NCI-H1417 (cell line): ENCODE measurements around the gene PDSS1.

Experiments used
- DNase-seq, 3 experiments: peaks; one replicate each; lab custom pipeline; 2025; lab: John Stamatoyannopoulos, UW

Gene PDSS1

DNA sequence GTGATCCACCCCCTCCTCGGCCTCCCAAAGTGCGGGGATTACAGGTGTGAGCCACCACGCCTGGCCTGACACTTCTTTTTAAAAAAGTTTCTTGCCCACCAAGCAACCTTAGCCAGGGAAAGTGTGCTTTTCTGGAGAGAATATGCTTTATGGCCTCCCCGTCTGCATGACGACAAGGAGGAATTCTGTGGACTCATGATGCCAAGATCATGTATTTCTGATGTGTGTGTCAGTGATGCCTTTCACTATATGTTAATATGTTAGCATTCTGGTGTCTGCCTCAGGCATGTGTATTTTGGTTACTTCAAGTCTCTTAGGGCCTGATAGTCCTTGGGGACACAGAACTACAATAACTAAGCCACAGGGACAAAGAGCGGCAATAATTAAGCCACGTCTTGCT lies 2.1 kb downstream of the PDSS1 start:
- no peak for DNase-seq

DNA sequence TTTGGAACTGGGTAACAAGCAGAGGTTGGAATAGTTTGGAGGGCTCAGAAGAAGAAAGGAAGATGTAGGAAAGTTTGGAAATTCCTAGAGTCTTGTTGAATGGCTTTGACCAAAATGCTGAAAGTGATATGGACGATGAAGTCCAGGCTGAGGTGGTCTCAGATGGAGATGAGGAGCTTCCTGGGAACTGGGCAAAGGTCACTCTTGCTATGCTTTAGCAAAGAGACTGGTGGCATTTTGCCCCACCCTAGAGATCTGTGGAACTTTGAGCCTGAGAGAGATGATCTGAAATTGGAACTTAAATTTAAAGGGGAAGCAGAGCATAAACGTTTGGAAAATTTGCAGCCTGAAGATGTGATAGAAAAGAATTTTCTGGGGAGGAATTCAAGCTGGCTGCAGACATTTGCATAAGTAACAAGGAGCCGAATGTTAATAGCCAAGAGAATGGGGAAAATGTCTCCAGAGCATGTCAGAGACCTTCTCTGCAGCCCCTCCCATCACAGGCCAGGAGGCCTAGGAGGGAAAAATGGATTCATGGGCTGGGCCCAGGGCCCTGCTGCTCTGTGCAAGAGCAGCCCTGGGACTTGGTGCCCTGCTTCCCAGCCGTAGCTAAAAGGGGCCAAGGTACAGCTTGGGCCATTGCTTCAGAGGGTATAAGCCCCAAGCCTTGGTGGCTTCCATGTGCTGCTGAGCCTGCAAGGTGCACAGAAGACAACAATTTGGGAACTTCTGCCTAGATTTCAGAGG lies 3.6 kb downstream of the PDSS1 start:
- no peak for DNase-seq

DNA sequence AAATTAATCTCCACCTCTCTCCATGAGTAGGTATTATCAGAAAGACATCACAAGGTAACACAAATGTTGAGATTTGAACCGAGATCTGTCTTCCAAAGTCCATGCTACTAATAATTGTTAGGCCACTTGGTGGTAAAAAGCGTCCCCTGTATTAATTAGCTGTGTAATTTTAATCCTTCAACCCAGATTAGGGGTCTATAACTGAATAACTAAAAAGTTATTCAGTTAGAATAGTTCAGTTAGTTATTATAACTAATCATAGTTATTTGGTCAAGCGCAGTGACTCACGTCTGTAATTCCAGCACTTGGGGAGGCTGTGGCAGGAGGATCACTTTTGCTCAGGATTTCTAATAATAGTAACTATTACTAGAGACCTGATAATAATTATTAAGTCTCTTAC lies 5.6 kb downstream of the PDSS1 start:
- no peak for DNase-seq

DNA sequence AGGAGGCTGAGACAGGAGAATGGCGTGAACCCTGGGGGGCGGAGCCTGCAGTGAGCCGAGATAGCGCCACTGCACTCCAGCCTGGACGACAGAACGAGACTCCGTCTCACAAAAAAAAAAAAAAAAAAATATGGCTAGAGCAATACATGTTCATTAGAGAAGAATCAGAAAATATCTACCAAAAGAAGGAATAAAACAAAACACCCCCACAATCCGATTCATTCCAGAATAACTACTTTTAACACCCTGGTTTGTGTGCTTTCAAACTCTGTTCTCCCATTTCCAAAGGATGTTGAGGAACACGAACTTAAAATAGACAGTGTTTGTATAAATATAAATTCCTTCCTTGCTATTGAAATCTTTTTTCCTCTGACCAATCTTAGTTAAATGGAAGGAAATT lies 6.5 kb downstream of the PDSS1 start:
- no peak for DNase-seq

DNA sequence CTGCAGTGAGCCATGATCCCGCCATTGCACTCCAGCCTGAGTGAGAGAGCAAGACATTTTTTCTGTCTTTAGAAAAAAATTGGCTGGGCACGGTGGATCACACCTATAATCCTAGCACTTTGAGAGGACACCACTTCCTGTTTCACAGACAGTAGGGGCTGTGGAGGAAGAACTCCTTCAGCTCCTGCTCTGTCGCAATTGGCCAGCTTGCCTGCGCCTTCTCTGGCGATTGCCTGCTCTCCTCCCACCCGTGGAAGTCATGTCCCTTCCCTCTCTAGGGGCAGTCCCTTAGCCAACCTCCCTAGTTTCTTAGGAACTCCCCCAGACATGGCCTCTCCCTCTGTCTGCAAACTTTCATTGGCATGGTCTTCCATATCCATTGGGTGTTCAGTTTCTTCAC lies 8.7 kb downstream of the PDSS1 start:
- DNase-seq, result no peak

DNA sequence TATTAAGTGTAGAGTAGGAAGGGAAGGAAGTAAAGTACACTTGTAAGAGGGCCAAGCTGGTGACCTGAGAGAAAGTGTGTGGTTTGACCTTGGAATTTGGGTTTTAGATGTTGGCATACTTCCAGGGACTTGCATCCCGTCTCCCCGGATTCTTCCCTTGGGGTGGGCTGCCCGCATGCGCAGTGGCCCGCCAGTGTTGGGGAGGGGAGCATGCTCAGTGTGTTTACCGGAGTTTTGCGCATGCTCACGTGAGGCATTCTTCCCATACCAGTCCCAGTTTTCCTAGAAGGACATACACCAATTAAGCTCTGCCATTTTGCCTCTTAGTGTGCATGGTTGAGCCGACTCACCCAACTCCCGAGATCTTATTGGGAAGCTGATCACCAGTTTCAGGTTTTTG lies 9.4 kb downstream of the PDSS1 start:
- DNase-seq, result no peak

DNA sequence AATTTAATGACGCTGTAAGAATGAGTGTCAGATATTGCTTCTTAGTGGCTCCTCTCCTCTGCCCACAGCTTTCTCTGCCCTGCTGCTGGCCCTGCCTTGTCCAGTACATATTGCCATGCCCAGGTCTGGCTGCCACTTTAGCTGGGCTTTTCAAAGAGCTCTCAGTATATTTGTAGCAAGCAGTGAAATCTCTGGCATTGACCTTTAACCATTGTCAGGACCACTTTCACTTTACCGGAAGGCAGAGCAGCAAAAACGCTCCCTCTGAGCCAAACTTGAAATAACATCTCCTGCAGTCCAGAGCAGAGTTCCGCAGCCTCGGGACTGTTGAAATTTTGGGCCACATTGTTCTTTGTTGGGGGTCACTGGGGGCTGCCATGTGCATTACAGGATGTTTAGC lies 13.8 kb downstream of the PDSS1 start:
- no peak for DNase-seq

DNA sequence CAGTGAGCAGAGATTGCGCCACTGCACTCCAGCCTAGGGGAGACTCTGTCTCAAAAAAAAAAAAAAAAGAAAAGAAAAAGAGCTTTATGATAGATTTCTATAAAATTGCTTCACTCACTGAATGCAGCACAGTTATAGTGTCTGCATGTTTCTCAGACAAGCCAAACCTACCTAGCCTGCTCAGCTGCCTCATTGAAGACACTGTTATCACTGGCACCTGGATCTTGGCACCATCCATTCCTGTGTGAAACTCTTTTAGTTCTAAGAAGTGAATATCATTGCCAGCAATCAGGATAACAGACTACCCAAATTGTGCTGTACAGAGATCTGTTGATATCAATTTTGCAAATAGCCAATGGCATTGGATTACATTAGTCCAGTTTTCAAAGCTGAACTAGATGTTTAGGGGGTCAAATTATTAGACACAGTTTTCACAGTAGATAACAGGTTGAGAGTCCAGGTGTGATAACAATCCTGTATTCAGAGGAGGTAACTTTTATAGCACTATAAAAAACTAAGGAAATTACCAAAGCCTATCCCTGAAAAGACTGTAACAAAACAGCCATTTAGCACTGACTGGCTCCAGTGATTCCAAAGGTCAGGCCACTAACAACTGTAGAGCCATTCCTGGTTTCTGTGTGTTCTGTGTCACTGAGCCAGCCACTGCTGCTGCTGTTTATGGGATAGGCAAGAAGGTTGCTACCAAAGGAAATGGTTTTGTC lies 17.1 kb downstream of the PDSS1 start:
- DNase-seq, result no peak

DNA sequence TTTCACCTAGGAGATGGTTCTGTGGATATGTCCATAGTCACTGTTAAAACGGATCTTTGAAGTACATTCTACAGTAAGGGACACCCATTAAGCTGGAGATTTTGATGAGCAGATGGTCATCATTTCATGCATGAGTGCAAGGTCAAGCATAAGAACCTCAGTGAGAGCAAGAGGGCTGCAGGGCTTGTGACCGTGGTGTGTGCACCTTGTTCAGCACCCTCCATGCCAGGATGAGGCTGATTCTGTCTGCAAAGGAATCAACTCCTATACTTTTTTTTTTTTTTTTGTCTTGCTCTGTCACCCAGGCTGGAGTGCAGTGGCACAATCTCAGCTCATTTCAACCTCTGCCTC lies 17.6 kb downstream of the PDSS1 start:
- no peak for DNase-seq

DNA sequence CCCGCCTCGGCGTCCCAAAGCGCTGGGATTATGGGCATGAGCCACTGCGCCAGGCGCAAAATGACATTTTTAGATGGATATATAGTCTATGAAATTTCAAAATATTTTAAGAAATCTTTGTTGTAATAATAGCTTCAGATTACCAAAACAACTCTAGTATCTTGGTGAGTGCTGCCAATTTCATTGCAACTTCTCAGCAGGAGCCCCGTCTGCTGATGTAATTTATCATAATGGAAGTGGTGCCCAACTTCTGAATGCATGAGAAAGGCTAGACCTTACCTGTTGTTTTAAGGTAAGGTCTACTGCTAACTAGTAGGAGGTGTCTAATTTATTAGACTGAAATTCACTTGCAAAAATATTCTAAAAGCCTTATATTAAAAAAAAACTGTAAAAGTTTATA lies 20.0 kb downstream of the PDSS1 start:
- no peak for DNase-seq

DNA sequence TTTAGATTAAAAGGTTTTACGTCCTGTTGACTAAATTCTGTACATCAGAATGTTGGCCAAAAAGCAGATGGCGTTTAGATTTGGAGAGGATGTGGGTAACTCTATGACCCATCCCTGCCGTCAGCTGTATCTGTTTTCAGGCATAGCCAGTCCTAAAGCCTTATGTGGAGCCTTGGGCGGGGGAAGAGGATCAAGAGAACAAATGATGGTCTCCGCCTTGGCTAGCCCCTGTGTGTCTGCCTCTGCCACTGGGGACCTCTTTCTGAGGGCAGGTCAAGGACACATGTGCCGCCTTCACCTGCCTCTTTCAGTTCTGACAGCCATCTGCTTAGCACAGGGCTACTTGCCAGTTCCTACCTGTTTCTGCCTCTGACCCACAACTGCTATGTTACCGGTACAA lies 24.1 kb downstream of the PDSS1 start:
- DNase-seq, result no peak

DNA sequence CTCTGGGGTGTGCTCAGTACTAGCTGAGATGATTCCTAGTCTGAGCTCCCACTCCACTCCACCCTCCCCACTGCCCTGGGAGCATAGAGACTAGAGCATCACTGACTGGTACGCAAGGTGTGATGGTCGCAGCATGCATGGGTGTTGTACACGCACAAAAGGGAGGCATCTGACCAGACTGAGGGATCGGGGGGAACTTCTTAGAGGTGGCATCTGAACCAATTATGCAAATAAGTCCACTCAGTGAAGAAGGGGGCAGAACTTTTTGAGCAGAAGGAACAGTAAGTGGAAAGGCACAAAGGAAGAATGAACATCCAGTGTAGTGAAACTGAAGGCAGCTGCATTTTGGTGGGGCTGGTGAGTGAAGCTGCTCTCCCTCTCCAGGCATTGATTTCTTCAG lies 25.5 kb downstream of the PDSS1 start:
- no peak for DNase-seq

DNA sequence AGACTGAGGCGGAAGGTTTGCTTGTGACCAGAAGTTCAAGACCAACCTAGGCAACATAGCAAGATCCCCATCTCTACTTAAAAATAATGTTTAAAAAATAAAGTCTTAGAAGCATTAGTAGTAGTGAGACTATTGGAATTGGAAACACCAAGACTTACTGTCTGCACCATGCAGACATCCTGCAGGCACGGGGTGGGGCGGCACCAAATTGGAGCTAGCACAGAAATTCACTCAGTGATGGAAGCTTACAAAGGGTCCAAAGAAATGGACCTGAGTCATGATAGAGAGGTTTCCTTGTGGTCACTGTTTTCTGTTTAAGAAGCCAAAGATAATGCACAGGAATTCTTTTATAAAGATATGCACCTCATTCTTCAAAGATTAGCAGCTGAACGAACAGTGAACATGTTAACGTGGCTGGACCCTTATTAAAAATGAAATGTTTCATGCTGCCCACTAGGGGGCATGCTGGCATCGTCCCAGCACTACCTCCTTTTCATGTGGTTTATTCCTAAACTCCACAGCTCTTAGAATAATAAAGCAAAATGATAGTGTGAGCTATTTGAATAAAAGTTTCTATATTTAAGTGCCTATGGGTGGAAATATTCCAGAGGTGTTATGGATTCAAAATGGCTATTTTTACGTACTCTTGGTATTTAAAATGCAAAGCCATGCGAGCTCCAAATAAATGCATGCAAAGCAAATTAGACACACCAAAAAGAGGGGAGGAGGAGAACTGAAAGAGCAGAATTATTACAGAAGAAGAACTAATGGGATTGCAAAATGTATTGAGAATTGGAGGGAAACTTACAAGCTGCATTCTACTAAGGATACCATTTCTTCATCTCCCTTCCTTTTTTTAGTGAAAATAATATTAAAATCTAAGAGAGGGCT lies 28.6 kb downstream of the PDSS1 start:
- peak in 2 of 3 experiments; percentile 7 to 60 for DNase-seq

DNA sequence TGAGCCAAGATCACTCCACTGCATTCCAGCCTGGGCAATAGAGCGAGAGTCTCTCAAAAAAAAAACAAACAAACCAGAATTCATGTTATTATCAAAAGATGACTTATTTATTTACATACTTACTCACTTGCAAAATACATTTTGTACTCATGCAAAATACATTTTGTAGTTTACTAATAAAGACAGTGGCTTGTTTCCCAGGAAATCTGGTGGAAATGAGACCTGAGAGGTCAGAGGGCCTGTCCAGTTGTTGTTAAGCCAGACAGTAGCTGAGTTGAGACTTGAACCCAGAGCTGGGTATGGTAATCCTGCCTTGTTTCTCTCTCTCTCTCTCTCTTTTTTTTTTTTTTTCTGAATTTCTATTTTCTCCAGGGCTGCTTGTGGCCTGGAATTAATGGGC lies 29.5 kb downstream of the PDSS1 start:
- DNase-seq, result no peak

DNA sequence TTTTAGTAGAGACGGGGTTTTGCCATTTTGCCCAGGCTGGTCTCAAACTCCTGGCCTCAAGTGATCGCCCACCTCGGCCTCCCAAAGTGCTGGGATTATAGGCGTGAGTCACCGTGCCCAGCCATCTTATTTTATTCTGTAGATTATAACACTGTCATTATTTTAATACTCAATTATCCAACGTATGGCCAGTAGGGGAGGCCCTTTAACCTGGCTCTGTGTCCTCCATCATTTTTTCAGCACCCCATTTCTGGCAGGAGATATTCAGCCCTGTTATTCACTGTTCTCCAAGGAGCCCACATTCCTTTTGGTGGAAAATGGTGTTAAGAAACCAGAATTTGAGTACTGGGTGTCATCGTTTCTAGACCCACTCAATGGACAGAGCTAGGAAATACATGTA lies 31.5 kb downstream of the PDSS1 start:
- no peak for DNase-seq

DNA sequence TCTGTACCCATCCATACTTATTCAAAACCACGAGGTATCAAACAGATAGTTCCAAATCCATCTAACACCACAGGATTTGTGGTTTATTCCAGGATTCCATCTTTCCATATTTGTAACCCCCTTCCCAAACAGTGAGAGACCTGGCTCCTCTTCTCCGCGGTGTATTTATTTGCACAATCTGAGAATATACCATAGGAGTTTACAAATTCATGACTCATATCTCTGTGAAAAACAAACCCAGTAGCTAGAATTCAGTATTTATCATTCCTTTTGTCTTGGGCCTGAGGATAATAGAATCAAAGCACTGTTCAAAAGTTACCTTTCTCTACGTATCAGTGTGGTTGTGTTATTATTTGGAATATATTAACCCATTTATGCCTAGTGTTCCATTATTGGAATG lies 31.9 kb downstream of the PDSS1 start:
- no peak for DNase-seq

DNA sequence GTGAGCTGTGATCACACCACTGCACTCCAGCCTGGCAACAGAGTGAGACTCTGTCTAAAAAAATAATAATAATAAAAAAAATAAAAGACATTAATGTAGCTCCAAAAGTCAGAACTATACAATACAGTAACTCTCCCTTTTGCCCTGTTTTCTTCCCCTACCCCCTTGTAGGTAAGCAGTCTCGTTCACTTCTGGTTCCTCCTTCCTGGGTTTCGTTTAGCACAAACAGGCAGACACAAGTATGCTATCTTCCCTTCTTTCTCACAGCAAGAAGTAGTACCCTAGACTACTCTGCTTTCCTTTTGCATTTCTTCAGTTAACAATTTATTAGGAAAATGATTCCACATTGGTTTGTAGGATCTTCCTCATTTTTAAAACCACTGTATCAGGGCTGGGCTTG lies 33.1 kb downstream of the PDSS1 start:
- no peak for DNase-seq

DNA sequence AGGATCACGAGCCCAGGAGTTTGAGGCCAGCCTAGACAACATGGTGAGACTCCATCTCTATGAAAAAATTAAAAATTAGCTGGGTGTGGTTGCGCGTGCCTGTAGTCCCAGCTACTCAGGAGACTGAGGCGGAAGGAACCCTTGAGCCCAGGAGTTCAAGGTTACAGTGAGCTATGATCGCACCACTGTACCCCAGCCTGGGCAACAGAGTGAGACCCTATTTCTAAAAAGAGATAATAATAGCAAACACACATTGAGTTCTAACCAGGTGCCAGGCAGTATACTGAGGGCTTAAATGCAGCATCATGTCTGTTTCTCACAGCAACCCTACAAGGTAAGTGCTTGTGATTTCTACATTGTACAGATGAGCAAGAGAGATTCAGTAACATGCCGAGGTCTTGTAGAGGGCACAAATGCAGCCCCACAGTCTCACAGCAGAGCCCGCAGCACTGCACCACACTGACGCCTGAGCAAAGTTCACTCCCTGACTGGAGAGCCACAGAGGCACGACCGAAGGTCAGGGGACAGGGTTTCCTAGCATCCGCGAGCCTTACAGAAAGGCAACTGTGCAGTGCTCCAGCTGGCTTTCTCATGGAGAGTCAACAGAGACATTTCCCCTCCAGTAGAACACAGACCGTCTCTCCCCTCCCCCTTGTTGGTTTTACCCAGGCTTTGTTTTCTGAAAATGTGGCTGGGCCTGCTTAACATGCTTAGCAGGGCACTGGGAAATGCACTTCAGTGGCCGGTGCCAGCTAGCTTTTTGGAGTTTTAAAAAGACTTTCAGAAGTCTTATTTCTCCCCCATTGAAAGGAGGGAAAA lies 36.5 kb downstream of the PDSS1 start:
- peak in 2 of 3 experiments; percentile 67 to 82 for DNase-seq

DNA sequence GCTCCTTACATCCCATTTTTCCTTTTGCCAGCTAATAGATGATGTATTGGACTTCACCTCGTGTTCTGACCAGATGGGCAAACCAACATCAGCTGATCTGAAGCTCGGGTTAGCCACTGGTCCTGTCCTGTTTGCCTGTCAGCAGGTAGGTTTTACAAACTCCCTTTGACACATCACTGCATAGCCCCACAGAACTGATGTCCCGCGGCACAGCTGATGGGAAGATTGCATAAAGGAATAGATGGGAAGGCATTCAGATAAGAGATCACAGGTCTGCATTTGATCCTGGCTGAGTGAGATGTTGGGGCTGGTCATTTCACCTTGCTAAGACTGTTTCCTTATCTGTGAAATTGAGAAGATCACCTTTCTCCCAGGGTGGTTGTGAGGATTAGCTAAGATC lies 37.9 kb downstream of the PDSS1 start:
- DNase-seq, result no peak

DNA sequence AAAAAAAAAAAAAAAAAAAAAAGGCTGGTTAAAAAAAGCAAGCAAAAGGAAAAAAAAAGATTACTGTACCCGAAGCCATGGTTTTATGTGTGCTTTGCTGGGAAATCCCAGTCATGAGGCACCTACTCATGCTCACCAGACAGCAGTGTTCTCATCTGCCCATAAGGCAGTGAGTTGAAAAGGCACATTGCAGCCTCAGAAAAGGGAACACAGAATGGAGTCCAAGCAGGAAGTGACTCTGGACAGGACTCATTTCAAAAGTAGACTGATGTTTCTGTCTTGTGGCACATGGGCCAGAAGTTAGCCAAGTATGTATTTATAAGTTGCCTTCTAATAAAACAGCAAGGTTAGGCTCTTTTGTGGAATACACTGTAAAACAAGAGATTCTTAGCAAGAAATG lies 40.2 kb downstream of the PDSS1 start:
- no peak for DNase-seq

DNA sequence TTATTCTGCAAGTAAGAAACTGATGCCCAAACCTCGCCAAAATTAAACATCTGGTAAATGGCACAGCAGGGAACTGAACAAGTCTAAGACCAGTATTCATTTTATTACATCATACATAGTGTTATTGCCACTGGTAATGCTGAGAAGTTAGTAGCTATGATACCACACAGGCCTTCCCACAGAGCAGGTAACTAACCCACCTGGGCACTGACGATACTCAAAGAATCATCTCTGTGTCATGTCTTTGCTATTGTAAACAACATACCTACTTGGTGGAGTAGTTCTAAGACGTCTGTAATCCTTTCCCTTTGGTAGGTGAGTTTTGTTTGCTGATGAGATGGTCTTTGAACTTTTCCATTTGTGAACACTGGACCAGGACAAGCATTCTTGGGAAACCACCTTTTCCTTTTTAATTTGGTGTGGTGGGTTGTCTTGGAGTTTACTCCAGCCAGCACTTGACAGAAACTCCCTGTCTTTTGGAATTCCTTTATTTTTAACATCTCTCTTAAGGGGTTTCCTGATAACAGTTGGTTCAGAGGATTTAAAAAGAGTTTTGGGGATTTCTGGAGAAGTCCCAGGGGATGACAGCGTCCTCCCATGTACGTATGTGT lies 40.9 kb downstream of the PDSS1 start:
- no peak for DNase-seq
